GM23338 (cell line): Measurements from ENCODE around the gene RGS16. TPM values are rescaled to one million over a fixed set of nuclear protein-coding genes. Genes with fewer than 3 reads are reported as not detected.

Source experiments
- CREB1 ChIP-seq: fragments of 250-450 bp; sonication (Bioruptor Pico); IDR thresholded peaks from 2 replicates; pipeline ENCODE4 v1.5.0; 2020; ENCODE audit warnings: low read depth, mild to moderate bottlenecking, moderate library complexity
- EZH2 ChIP-seq: fragments of 200-600 bp; sonication (generic); IDR thresholded peaks from one replicate; pipeline ENCODE4 v1.8.0; 2017; ENCODE audit warnings: antibody characterized with exemption, mild to moderate bottlenecking, low read depth; ENCODE audit not compliant: unreplicated experiment
- EZH2phosphoT487 ChIP-seq: fragments of 200-600 bp; sonication (generic); IDR thresholded peaks from one replicate; pipeline ENCODE4 v1.8.1; 2018; ENCODE audit warnings: antibody characterized with exemption; ENCODE audit not compliant: unreplicated experiment
- NANOG ChIP-seq: IDR thresholded peaks from 2 replicates; pipeline ENCODE4 v1.6.1; 2016; ENCODE audit warnings: antibody characterized with exemption, borderline replicate concordance
- STAT1 ChIP-seq: IDR thresholded peaks from one replicate; pipeline ENCODE4 v1.6.1; 2016; ENCODE audit warnings: antibody characterized with exemption; ENCODE audit not compliant: unreplicated experiment
- ZNF331 ChIP-seq: fragments of 250-450 bp; sonication (Bioruptor Pico); IDR thresholded peaks from 2 replicates; pipeline ENCODE4 v1.5.0; 2020; ENCODE audit warnings: low read depth, mild to moderate bottlenecking, moderate library complexity
- polyA plus RNA-seq: library from polyadenylated mRNA; unstranded; fragments of >200 nt; fragmentation: Nextera tagmentation; extraction: Ambion mirVana; gene quantifications from 2 replicates; pipeline ENCODE4 v1.2.1, GENCODE V29; 2016
- total RNA-seq: library from RNA; depleted of rRNA; stranded (reverse); fragments of >200 nt; shearing (Covaris generic); gene quantifications from 2 replicates; pipeline ENCODE4 v1.2.3, GENCODE V29; 2014
- TF ChIP-seq, protein P1 (sequence below): fragments of 250-450 bp; sonication (Bioruptor Pico); IDR thresholded peaks from 2 replicates; pipeline ENCODE4 v1.5.0; 2020; ENCODE audit warnings: mild to moderate bottlenecking, moderate library complexity
- TF ChIP-seq, protein P2 (sequence below): IDR thresholded peaks from 2 replicates; pipeline ENCODE4 v1.6.1; 2016; ENCODE audit warnings: antibody characterized with exemption
- TF ChIP-seq, protein P3 (sequence below), 2 experiments: fragments of 200-600 bp in 1 of 2; sonication (generic) in 1 of 2; conservative IDR thresholded peaks; 2 replicates each; pipeline versions ENCODE4 v1.5.1 to v1.6.1; 2016 to 2017; ENCODE audit warnings: antibody characterized with exemption in 2 of 2, low read depth in 2 of 2, mild to moderate bottlenecking in 2 of 2, moderate library complexity in 1 of 2

The RGS16 gene
- total and polyA plus RNA-seq, 2 experiments from 2014 or later, result 15.4 to 31.6 TPM

DNA sequence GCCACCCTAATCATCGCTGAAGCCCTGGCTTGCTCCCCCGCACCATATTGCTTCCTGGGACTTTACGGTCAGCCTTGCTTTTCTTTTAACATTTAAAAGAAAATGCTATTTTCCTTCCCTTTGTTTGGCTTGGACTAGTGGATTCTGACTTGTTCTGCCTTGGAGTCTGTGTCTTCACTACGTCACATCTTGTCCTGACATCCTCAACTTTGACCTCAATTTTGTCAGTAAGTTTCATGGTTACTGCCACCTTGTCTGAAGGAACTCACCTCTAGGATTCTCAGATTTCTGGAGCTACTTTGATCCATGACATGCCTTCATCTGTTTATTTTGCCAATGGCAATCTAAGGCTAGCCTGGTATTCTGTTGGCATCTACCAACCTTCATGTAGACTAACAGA, 19.4 kb downstream of the RGS16 start (continued):
- TF ChIP-seq, protein P1, sequence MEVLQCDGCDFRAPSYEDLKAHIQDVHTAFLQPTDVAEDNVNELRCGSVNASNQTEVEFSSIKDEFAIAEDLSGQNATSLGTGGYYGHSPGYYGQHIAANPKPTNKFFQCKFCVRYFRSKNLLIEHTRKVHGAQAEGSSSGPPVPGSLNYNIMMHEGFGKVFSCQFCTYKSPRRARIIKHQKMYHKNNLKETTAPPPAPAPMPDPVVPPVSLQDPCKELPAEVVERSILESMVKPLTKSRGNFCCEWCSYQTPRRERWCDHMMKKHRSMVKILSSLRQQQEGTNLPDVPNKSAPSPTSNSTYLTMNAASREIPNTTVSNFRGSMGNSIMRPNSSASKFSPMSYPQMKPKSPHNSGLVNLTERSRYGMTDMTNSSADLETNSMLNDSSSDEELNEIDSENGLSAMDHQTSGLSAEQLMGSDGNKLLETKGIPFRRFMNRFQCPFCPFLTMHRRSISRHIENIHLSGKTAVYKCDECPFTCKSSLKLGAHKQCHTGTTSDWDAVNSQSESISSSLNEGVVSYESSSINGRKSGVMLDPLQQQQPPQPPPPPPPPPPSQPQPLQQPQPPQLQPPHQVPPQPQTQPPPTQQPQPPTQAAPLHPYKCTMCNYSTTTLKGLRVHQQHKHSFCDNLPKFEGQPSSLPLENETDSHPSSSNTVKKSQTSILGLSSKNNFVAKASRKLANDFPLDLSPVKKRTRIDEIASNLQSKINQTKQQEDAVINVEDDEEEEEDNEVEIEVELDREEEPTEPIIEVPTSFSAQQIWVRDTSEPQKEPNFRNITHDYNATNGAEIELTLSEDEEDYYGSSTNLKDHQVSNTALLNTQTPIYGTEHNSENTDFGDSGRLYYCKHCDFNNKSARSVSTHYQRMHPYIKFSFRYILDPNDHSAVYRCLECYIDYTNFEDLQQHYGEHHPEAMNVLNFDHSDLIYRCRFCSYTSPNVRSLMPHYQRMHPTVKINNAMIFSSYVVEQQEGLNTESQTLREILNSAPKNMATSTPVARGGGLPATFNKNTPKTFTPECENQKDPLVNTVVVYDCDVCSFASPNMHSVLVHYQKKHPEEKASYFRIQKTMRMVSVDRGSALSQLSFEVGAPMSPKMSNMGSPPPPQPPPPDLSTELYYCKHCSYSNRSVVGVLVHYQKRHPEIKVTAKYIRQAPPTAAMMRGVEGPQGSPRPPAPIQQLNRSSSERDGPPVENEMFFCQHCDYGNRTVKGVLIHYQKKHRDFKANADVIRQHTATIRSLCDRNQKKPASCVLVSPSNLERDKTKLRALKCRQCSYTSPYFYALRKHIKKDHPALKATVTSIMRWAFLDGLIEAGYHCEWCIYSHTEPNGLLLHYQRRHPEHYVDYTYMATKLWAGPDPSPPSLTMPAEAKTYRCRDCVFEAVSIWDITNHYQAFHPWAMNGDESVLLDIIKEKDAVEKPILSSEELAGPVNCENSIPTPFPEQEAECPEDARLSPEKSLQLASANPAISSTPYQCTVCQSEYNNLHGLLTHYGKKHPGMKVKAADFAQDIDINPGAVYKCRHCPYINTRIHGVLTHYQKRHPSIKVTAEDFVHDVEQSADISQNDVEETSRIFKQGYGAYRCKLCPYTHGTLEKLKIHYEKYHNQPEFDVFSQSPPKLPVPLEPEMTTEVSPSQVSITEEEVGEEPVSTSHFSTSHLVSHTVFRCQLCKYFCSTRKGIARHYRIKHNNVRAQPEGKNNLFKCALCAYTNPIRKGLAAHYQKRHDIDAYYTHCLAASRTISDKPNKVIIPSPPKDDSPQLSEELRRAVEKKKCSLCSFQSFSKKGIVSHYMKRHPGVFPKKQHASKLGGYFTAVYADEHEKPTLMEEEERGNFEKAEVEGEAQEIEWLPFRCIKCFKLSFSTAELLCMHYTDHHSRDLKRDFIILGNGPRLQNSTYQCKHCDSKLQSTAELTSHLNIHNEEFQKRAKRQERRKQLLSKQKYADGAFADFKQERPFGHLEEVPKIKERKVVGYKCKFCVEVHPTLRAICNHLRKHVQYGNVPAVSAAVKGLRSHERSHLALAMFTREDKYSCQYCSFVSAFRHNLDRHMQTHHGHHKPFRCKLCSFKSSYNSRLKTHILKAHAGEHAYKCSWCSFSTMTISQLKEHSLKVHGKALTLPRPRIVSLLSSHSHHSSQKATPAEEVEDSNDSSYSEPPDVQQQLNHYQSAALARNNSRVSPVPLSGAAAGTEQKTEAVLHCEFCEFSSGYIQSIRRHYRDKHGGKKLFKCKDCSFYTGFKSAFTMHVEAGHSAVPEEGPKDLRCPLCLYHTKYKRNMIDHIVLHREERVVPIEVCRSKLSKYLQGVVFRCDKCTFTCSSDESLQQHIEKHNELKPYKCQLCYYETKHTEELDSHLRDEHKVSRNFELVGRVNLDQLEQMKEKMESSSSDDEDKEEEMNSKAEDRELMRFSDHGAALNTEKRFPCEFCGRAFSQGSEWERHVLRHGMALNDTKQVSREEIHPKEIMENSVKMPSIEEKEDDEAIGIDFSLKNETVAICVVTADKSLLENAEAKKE (CRISPR knock-in tag), result no peak
- TF ChIP-seq, protein P2, sequence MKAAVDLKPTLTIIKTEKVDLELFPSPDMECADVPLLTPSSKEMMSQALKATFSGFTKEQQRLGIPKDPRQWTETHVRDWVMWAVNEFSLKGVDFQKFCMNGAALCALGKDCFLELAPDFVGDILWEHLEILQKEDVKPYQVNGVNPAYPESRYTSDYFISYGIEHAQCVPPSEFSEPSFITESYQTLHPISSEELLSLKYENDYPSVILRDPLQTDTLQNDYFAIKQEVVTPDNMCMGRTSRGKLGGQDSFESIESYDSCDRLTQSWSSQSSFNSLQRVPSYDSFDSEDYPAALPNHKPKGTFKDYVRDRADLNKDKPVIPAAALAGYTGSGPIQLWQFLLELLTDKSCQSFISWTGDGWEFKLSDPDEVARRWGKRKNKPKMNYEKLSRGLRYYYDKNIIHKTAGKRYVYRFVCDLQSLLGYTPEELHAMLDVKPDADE, result no peak
- TF ChIP-seq CREB1 (CRISPR knock-in tag), result no peak
- TF ChIP-seq STAT1, result no peak
- TF ChIP-seq ZNF331 (CRISPR knock-in tag), result no peak
- TF ChIP-seq NANOG, result no peak
- no peak for TF ChIP-seq EZH2phosphoT487
- TF ChIP-seq EZH2, result no peak
- TF ChIP-seq, protein P3, sequence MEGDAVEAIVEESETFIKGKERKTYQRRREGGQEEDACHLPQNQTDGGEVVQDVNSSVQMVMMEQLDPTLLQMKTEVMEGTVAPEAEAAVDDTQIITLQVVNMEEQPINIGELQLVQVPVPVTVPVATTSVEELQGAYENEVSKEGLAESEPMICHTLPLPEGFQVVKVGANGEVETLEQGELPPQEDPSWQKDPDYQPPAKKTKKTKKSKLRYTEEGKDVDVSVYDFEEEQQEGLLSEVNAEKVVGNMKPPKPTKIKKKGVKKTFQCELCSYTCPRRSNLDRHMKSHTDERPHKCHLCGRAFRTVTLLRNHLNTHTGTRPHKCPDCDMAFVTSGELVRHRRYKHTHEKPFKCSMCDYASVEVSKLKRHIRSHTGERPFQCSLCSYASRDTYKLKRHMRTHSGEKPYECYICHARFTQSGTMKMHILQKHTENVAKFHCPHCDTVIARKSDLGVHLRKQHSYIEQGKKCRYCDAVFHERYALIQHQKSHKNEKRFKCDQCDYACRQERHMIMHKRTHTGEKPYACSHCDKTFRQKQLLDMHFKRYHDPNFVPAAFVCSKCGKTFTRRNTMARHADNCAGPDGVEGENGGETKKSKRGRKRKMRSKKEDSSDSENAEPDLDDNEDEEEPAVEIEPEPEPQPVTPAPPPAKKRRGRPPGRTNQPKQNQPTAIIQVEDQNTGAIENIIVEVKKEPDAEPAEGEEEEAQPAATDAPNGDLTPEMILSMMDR (conservative IDR thresholded peaks at IDR 0.05; ENCODE audit: low read depth in 2 of 2), result no peak
